NCI-H1048 (cell line): ENCODE measurements around the gene VDR.

ENCODE experiments used
- DNase-seq: peaks from one replicate; lab custom pipeline; 2025; lab: John Stamatoyannopoulos, UW

VDR gene

DNA sequence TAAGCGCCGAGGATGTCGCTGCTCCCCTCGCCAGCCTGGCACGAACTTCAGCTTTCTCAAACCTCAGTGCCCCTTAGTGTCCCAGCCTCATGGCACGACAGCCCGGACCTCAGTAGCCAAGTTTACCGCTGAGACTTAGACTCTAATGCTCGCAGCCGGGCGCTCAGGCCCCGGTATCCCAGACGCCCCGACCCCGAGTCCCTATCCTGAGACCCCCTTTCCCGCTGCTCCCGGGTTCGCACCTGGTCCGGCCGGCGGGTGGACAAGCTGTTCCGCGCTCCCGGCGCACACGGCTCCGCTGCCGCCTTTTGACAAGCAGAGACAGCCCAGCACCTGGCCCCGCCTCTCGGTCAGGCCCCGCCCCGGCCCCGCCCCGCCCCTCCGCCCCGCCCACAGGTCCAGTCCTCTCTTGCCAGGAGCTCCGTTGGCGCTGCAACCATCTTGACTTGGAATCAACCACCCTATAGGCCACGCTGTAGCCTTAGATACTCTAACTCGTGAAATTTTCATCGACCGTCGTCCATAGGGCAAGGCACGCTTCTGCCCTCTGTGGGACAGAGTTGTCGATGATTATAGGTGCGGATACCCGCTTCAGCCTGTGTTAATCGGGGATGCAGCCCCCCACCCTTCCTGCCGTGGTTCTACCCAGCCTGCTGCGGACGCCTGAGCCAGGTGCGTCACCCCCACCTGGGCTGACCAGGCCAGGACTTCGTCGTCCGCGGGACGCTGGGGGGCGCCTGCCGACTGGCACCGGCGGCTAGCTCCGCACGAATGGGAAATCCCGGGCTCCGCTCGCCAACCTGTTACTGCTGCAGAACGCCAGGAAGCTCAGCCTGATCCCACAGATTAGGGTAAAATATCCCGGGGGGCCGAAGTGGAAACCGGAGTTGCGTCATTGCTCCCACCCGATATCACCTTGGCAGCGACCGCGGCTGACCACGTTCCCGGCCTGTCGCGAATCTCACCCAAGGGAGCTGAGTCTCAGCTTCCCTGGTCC is at the start of gene VDR:
Gene VDR (minus strand): TSS at position 282 of the 997 bp plus-strand sequence. CDS start 25,881 bp downstream, outside the sequence.
- DNase-seq = peak; percentile 58

GRCh38 chr12:47954058-47954457 is 49.3 kb upstream of the VDR start:
- no peak for DNase-seq

- DNase-seq = no peak
These were observed 46.2 kb upstream of the VDR start for GRCh38 chr12:47950856-47951468.

GRCh38 chr12:47949441-47950341 is 44.9 kb upstream of the VDR start:
- DNase-seq = peak; percentile 68

DNA sequence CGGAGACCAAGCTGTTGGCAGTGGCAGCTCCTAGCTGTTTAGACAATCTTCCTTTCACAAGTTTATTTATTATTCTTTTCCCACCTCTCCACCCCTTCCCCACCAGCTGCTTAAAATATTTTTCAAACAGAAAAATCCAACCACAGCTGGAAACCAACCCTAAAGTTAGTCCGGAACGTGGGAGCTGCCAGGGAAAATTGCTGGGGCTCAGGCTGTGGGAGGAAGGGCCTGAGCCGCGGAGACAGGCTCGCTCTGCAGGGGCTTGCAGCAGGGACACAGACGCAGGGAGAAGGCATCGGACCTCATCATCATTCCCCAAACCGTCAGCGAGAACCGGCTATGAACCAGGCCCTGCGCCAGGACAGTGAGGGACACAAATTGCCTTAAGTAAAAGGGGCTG is 42.5 kb upstream of the VDR start:
- no peak for DNase-seq

DNA sequence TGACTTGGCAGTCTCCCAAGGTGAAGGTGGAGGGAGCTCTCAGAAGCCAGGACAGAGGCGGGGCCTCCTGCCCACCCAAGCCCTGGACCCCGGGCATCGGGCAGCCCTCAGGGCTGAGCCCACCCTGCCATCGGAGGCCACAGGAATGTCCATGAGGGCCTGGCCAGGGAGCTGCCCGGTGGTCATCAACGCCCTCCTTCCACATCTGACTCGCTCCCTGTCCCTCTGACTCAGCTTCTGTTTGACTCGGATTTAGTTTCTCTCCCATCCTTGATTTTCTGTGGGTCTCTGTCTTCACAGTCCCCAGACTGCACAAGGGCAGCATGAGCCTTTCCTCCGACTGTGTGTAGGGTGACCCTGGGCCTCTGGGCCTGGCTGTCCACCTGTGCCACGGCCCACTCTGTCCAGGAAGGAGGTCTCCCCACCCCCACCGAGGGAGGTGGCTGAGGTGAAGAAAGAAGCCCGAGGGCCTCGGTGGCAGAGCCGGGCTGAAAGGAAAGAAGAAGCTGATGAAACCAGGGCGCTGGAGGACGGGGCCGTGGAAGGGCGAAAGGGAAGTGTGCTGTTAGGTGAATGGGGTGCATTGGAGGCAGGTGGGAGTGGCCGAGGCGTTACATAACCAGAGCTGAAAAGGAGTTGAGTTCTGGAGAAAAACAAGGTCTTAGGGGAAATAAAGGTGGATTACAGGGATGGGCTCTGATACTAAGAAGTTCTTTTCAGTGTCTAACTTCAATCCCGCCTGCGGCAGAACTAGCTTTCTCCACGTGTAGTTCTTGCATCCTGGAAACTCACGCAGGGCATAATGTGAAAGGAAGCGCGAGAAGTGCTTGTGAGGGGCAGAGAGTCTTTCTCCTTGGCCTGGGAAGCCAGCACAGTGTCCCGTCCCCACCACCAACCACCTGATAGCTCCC is 41.9 kb upstream of the VDR start:
- DNase-seq = no peak

DNA sequence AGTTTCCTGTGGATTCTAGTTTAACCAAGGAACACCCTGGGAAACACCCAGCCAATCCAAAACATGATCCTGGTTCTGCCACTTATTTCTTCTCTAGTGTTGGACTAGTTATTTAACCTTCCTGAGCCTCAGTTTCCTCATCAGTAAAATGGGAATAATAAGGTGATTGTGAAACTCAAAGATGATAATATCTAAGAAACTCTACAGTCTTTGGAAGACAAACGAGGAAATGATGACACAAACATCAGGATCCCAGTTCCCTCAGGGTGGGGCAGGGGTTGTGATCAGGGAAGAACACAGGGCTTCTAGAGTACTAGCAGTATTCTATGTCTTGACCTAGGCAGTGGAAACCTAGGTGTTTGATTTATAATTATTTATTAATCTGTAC is 40.5 kb upstream of the VDR start:
- no peak for DNase-seq

DNA sequence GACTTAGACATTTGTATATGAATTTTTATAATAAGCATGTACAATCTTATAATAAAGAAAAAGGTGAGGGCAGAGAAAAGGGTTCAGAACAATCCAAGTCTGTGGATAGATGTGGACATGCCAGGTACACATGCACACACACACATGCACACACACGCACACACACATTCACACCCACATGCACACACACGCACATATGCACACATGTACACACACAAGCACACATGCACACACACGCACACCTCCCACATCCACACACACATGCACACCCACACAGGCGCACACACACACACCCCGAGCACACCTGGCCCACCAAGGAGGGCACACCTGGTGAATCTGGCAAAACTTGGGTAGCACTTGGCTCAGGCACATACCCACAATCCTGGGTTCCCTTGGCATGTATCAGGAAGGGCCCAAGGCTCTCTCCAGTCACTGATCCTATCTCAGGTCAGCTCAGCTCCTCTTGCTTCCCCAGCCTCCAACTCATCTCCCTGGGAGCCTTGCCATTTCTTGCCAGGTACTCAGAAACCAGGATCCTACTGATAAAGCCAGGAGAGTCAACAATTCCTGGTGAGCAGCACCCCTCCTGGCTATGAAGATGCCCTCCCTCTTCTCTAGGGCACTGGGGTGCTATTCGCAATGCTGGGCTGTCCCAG is 40.0 kb upstream of the VDR start:
- DNase-seq = no peak

DNA sequence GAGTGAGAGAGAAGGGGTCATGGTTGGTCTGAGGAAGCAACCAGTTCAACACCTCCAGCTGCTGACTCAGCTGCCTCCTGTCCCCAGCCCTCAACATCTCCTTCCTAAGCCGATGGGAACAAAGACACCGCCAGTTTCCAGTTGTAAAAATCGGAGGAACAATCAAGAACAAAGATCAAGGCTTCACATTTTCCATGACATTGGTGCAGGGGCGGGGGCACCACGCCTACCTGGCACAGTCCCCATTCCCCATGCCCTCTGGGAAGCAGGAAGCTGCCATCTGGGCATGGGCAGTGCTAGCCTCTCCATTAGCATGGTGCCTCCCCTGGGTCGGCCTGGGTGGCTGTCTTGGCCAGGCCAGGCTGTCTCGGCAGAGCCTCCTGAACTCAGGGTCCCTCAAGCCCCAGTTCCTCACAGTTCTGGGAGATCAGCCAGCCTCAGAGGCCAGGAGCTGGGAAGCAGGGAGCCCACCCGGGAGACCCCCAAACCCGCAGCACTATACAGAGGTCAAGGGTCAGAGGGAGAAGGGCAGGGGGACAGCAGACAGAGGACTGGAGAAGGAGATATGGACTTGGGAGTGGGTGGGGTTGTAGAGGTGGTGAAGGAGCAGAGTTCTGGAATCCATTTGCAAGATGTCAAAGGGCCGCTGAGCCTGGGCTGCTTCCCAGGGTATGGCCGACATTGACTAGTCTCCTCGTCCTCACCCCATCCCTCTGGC is 39.0 kb upstream of the VDR start:
- DNase-seq = no peak

DNA sequence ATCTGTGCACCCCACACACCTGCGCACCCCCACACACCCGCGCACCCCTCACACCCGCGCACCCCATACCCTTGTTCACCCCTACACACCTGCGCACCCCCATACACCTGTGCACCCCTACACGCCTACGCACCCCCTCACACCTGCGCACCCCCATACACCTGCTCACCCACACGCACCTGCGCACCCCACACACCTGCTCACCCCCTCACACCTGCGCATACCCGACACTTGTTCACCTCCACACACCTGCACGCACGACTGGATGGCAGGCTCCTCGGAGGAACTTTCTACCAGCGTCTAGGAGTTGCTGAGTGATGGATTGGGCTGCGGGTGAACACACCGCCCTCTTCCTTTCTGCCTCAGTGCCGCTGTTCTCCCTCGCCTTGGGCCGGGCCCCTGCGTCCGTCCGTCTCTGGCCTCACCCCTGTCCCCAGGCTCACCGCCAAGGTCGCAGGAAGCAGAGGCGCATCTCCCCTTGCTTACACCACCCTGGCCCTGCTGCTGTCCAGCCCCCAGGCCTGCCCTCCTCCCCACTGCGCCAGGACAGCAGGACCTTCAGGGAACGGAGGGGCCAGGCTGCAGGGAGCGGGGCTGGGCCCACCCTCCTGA is 37.9 kb upstream of the VDR start:
- no peak for DNase-seq

DNA sequence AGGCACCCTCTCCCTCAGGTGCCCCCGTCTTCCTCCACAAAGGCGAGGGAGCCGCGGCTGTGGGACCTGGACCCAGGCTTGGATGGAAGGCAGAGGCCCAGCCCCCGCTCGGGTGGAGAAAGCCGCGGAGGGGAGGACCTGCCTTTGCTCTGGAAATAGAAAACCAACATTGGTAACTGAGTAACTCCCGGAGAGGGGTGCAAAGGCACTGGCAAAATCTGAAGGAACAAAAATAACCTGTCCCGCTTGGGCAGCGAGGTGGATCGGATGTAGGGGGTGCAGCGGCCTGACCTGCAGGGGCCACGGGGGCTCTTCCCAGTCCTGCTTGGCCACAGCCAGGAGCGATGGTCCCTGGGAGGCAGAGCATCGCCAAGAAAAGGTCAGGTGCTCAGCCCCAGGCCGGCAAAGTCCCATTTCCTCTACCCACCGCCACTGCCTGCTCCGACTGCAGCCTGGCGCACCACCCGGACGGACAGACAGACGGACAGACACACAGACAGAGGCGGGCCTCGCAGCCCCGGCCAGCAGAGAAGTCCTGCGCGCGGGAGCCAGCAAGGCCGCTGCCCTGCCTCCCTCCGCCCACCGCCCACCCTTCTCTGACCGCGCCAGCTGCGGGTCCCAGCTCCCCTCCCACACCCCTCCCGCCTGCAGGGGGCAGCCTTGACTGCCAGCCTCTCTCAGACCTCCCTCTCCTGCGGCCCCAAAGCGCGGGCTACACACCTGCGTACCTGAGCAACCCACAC is 37.2 kb upstream of the VDR start:
- DNase-seq = no peak

- DNase-seq = no peak
These were observed 36.6 kb upstream of the VDR start for GRCh38 chr12:47941475-47941780.

GRCh38 chr12:47940773-47941474 is 36.1 kb upstream of the VDR start:
- DNase-seq = no peak

- DNase-seq = no peak
These were observed 34.3 kb upstream of the VDR start for GRCh38 chr12:47939009-47939601.

DNA sequence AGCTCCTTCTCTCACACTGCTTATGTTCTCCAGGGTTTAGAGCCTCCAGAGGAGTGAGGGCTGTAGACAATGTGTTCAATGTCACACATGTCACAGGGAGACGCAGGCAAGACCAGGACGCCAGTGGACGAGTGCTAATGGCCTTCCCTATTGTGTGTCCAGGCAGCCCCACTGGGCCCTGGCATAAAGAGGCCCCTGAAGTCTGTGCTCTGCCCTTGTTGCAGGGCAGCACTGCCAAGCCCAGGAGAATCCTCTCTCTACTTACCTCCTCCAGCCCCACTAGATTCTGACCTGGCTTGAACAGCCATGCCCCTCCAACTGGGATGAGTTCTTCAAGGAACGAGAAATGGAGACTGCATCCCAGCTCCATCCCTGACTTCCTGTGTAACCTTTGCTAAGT is 33.8 kb upstream of the VDR start:
- DNase-seq = no peak

DNA sequence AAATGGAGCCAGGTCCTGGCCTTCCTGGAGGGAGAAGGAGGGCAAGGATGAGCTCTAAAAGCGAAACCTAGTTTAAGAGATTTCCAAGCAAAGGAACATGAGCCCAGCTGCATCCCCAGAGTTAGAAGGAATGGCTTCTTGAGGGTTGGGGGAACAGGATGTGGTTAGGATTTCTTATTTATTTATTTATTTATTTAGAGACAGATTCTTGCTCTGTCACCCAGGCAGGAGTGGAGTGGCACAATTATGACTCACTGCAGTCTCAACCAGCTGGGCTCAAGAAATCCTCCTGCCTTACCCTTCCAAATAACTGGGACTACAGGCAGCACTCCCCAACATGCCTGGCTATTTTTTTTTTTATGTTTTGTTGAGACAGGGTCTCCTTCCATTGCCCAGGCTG is 33.3 kb upstream of the VDR start:
- no peak for DNase-seq

DNA sequence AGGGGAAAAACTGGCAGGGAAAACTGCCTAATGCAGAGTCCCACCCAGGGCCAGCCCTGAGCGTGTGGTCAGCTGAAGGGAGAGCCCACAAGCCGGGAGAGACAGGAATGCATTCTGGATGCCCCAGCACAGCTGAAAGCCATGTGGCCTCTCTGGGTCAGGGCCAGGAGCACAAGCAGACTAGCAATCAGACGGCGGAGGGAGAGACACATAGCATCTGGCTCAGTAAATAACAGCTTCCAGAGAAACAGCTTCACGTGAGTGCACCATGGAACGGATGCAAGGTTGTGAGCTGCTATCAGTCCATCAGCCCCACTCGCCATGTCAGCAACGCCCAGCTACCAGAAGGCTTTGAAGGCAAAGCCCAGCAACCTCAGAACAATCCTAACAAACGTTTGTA is 30.4 kb upstream of the VDR start:
- no peak for DNase-seq

- no peak for DNase-seq
These were observed 26.4 kb upstream of the VDR start for GRCh38 chr12:47931187-47931586.
